GM12872 (cell line): ENCODE data around the gene PFKFB3.
A peak's percentile ranks its signal among the peaks of the same experiment; 100 is the strongest.

ENCODE experiments used
- TF ChIP-seq, protein P1 (sequence below): IDR thresholded peaks from 3 replicates; pipeline ENCODE4 v1.5.1; 2011; ENCODE audit warnings: low read depth, mild to moderate bottlenecking, low read length, moderate library complexity; ENCODE audit not compliant: insufficient read depth

PFKFB3 gene

GRCh38 chr10:6201516-6201975 lies 1.2 kb upstream of the PFKFB3 start:
- TF ChIP-seq, protein P1, sequence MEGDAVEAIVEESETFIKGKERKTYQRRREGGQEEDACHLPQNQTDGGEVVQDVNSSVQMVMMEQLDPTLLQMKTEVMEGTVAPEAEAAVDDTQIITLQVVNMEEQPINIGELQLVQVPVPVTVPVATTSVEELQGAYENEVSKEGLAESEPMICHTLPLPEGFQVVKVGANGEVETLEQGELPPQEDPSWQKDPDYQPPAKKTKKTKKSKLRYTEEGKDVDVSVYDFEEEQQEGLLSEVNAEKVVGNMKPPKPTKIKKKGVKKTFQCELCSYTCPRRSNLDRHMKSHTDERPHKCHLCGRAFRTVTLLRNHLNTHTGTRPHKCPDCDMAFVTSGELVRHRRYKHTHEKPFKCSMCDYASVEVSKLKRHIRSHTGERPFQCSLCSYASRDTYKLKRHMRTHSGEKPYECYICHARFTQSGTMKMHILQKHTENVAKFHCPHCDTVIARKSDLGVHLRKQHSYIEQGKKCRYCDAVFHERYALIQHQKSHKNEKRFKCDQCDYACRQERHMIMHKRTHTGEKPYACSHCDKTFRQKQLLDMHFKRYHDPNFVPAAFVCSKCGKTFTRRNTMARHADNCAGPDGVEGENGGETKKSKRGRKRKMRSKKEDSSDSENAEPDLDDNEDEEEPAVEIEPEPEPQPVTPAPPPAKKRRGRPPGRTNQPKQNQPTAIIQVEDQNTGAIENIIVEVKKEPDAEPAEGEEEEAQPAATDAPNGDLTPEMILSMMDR = no peak

- TF ChIP-seq, protein P1 = no peak
Observed at GRCh38 chr10:6202098-6202683, 541 bp upstream of the PFKFB3 start.

DNA sequence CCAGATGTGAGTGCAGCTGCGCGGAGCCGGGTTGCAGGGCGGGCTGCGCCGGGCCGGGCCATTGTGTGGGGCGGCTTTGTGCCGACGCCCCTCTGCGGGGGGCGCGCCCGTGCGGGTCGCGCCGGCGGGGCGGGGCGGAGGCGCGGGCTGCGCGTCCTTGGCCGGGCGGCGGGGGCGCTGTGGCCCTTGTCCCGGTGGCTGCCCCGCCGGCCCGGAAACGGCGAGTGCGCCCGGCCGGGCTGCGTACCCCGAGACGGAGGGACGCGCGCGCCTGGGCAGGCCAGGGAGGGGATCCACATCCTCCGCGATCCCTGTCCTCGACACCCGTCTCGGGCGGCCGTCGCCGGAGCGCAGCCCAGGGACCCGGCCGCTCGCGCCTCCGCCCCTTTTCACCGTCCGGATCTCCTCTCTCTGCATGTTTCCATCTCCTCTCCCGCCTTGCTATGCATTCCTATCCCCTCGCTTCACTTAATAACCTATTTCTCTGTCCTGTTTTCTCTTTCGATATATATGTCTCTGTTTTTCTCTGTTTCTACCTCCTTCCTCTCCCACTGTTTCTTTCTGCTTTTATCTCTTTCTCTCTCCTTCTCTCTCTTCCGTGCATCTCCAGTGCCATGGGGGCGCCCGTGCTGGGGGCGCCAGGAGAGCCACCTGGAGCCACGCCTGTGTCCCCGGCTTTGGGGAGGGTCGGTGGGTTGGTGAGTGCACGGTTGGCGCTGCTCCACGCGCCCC lies 765 bp downstream of the PFKFB3 start:
- TF ChIP-seq, protein P1 = peak; percentile 36; the same call in 1 of the 3 replicates

DNA sequence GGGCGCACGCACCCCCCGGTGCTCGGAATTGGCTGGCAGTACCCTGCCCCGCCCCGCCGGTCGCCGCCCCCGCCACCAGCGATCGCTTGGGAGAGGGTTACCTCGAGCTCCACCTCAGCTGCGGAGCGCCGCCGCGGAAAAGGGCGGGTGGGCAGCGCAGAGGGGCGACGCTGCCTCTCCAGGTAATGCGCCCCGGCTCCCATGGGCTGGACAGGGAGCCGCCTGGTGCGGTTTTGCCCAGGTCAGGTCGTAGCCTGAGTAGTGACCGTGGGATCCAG lies 1.3 kb downstream of the PFKFB3 start:
- TF ChIP-seq, protein P1 = no peak

DNA sequence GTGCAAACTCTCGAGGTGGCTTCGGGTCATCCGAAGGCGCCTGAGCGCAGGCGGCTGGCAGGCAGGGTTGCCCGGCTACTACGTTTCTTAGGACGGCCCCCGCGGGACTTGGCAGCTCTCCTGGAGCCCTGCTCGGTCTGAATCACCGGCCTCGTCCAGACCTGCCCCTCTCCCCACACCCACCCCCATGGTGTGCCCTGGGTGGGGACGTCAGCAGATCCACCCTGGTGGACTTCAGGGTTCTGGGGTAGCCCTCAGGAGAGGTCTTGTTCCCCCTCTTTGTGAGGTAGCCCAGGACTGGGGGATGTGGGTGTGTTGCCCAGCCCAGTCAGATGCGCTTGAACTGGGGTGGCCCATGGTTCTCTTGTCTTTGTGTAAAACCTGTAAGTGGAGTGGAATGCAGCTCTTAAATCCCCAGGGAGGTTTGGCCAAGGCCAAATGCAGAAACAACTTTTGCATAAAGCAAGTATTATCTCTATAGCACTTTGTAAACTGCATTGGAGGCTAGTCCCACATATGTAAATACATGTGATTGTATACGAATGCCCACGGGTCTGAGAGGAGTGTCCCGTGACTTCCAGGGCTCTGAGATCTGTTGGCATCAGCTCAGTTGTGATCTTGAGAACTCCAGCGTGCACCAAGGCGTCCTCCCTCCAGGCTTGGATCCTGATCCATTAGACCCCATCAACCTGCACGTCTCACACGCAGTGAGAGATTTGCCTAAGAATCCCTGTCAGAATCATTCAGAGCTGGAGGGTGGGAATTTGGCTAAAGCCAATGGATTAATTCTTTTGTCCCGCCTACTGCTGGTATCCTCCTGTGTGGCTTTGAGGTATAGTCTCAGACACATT lies 1.8 kb downstream of the PFKFB3 start:
- TF ChIP-seq, protein P1 = no peak

DNA sequence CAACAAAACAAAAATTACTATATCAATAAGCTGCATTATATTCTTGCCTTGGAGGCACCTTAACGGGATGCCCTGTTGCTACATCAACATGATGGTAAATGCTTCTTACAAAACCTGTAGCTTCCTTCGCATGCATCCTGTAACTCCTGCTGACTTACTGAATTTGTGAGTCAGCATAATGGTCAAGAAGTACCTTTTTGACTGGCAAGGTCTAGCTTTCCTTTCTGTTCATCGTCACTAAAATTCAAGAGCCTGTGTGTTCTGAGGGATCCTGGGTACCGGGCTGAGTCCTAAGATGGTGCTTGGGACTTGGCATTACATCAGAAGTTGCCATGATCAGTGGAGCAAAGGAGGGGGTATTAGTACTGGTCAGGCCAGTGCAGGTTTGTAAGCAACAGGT lies 4.9 kb downstream of the PFKFB3 start:
- TF ChIP-seq, protein P1 = no peak

GRCh38 chr10:6208799-6209235 lies 6.1 kb downstream of the PFKFB3 start:
- TF ChIP-seq, protein P1 = no peak
